GM21528 (cell line): ENCODE data around the gene BIVM.

Experiments used
- ATAC-seq: cut with Tn5 transposase; IDR thresholded peaks from one replicate; pipeline ENCODE4 v1.9.1; 2021; ENCODE audit warnings: mild to moderate bottlenecking, moderate library complexity; ENCODE audit not compliant: unreplicated experiment, low FRiP score

BIVM gene

GRCh38 chr13:102875256-102875655 lies 76.3 kb downstream of the BIVM start:
- no peak for ATAC-seq

GRCh38 chr13:102877303-102877702 lies 78.4 kb downstream of the BIVM start:
- no peak for ATAC-seq

GRCh38 chr13:102878481-102878880 lies 79.6 kb downstream of the BIVM start:
- no peak for ATAC-seq

GRCh38 chr13:102879793-102880499 lies 81.0 kb downstream of the BIVM start:
- no peak for ATAC-seq

GRCh38 chr13:102881819-102882686 lies 83.1 kb downstream of the BIVM start:
- ATAC-seq, result no peak
